ENCODE measurements around the gene DLG1.

GRCh38 chr3:197343111-197343510 is 44.7 kb upstream of the DLG1 start:
- TF ChIP-seq CTCF (IDR thresholded peaks at IDR 0.05 in 2 of 3, conservative IDR thresholded peaks at IDR 0.05 in 1 of 3; ENCODE audit: borderline replicate concordance in 1 of 3, insufficient read depth in 1 of 3, low read depth in 2 of 3, low read length in 2 of 3) (no peak), REST (IDR thresholded peaks at IDR 0.05; ENCODE audit: low read depth) (no peak), JUND (IDR thresholded peaks at IDR 0.05) (no peak), POLR2A (IDR thresholded peaks at IDR 0.05; ENCODE audit: borderline replicate concordance, extremely low read depth, insufficient read depth, insufficient read length) (no peak), SP1 (IDR thresholded peaks at IDR 0.05; ENCODE audit: low read depth) (no peak)

All from HCT116 (cell line).